ENCODE measurements around the gene SLC35A5.

DNA sequence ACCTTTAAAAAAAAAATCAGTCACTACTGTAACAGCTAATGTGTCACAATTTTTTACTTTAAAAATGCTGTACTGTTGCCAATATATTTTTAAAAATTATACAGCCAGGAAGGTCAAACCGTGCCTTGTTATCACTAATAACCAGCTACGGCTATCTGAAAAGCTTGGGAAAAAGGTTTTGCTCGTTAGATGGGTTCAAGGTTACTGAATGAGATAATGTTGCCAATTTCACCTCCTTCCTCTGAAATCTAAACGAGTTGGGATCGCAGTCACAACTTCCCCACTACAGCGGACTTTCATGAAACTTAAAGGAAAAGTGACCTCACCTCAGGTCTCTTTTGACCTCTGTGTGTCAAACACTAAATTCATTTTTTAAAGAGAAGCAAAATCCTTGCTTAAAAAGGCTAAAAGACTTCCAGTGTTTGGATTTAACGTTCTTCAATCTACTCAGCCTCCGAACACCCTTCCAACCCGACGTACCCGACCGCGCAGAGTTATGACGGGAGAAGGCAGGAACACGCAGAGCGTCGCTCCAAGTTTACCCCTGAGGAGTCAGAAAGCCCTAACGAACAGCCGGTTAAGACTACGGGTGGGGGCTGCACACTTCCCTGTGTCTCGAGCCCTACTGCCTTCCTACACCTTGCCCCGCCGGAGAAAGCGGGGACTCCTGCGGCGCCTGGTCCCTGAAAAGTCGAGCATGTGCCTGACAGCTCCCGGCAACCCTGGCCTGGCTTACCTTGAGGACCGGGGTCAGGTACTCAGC, 943 bp upstream of the SLC35A5 start:
- TF ChIP-seq, protein P1, sequence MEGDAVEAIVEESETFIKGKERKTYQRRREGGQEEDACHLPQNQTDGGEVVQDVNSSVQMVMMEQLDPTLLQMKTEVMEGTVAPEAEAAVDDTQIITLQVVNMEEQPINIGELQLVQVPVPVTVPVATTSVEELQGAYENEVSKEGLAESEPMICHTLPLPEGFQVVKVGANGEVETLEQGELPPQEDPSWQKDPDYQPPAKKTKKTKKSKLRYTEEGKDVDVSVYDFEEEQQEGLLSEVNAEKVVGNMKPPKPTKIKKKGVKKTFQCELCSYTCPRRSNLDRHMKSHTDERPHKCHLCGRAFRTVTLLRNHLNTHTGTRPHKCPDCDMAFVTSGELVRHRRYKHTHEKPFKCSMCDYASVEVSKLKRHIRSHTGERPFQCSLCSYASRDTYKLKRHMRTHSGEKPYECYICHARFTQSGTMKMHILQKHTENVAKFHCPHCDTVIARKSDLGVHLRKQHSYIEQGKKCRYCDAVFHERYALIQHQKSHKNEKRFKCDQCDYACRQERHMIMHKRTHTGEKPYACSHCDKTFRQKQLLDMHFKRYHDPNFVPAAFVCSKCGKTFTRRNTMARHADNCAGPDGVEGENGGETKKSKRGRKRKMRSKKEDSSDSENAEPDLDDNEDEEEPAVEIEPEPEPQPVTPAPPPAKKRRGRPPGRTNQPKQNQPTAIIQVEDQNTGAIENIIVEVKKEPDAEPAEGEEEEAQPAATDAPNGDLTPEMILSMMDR (IDR thresholded peaks at IDR 0.05) = no peak
- TF ChIP-seq POLR2AphosphoS5 (IDR thresholded peaks at IDR 0.05) (peak in 2 of 3 donors; percentile 25 to 48), POLR2A (IDR thresholded peaks at IDR 0.05) (no peak)

Measured in stomach (tissue), 4 donors.